HepG2 (cell line): ENCODE measurements around the gene MAP2K7. TPM values are rescaled to one million over a fixed set of nuclear protein-coding genes. Genes with fewer than 3 reads are reported as not detected.

ENCODE experiments used
- ASH2L ChIP-seq: fragments of 300-600, 200-600 bp; sonication (generic); IDR thresholded peaks from 2 replicates; pipeline ENCODE4 v1.7.0; 2017; ENCODE audit warnings: low read depth, mild to moderate bottlenecking, moderate library complexity, mixed read lengths, low read length; ENCODE audit not compliant: insufficient read length
- ATAD3A ChIP-seq: sonication (generic); formaldehyde crosslinking; IDR thresholded peaks from 2 replicates; pipeline ENCODE4 v1.4.0; 2020; ENCODE audit warnings: missing genetic modification reagents
- CEBPZ ChIP-seq: IDR thresholded peaks from 2 replicates; pipeline ENCODE4 v1.6.1; 2012; ENCODE audit warnings: low read length, improper control_type of control experiment
- DRAP1 ChIP-seq: IDR thresholded peaks from 2 replicates; pipeline ENCODE4 v1.6.1; 2016; ENCODE audit warnings: missing genetic modification reagents, missing compliant biosample characterization
- FOXK1 ChIP-seq: sonication (generic); formaldehyde crosslinking; IDR thresholded peaks from 2 replicates; pipeline ENCODE4 v1.4.0; 2020; ENCODE audit warnings: low read depth, missing genetic modification reagents, borderline replicate concordance
- HBP1 ChIP-seq: IDR thresholded peaks from 2 replicates; pipeline ENCODE4 v1.6.1; 2016; ENCODE audit warnings: low read depth, control low read depth
- HES4 ChIP-seq: sonication (generic); formaldehyde crosslinking; IDR thresholded peaks from 2 replicates; pipeline ENCODE4 v1.9.0; 2021; ENCODE audit warnings: mild to moderate bottlenecking, missing genetic modification reagents, borderline replicate concordance
- JUN ChIP-seq: sonication (generic); formaldehyde crosslinking; IDR thresholded peaks from 2 replicates; pipeline ENCODE4 v1.4.0; 2020; ENCODE audit warnings: mild to moderate bottlenecking, missing genetic modification reagents
- KMT2A ChIP-seq: sonication (generic); formaldehyde crosslinking; IDR thresholded peaks from 2 replicates; pipeline ENCODE4 v1.4.0; 2020; ENCODE audit warnings: missing genetic modification reagents
- PPARG ChIP-seq: conservative IDR thresholded peaks from 2 replicates; pipeline ENCODE4 v1.6.1; 2016; ENCODE audit warnings: missing biosample characterization, missing genetic modification reagents
- RXRB ChIP-seq: IDR thresholded peaks from 2 replicates; pipeline ENCODE4 v1.6.1; 2016; ENCODE audit warnings: borderline replicate concordance, missing genetic modification reagents, missing compliant biosample characterization
- SRF ChIP-seq: IDR thresholded peaks from 2 replicates; pipeline ENCODE4 v1.6.1; 2011; ENCODE audit warnings: mild to moderate bottlenecking, low read depth, low read length, moderate library complexity
- TCF7 ChIP-seq: sonication (generic); IDR thresholded peaks from 2 replicates; pipeline ENCODE4 v1.6.1; 2016; ENCODE audit warnings: antibody characterized with exemption, low read depth
- TEAD2 ChIP-seq: sonication (generic); formaldehyde crosslinking; IDR thresholded peaks from 2 replicates; pipeline ENCODE4 v1.9.0; 2021; ENCODE audit warnings: missing genetic modification reagents
- TOPORS ChIP-seq: sonication (generic); formaldehyde crosslinking; IDR thresholded peaks from 2 replicates; pipeline ENCODE4 v1.8.0; 2023; ENCODE audit warnings: mild to moderate bottlenecking, missing genetic modification reagents
- YY1 ChIP-seq: IDR thresholded peaks from 2 replicates; pipeline ENCODE4 v1.6.1; 2011; ENCODE audit warnings: low read length, low read depth, moderate library complexity, mild to moderate bottlenecking; ENCODE audit not compliant: insufficient read depth, insufficient replicate concordance
- ZBTB20 ChIP-seq: sonication (generic); formaldehyde crosslinking; IDR thresholded peaks from 2 replicates; pipeline ENCODE4 v1.8.1; 2023; ENCODE audit warnings: missing genetic modification reagents, low read depth, mild to moderate bottlenecking, borderline replicate concordance
- ZBTB25 ChIP-seq: IDR thresholded peaks from 2 replicates; pipeline ENCODE4 v1.6.1; 2018; ENCODE audit warnings: missing genetic modification reagents
- ZNF207 ChIP-seq: fragments of 450-650 bp; IDR thresholded peaks from 2 replicates; pipeline ENCODE4 v1.6.1; 2016; ENCODE audit warnings: antibody characterized with exemption, borderline replicate concordance
- ZNF431 ChIP-seq: sonication (generic); formaldehyde crosslinking; IDR thresholded peaks from 2 replicates; pipeline ENCODE4 v1.9.0; 2022; ENCODE audit warnings: missing genetic modification reagents, low read depth, mild to moderate bottlenecking, borderline replicate concordance
- ZNF670 ChIP-seq: sonication (generic); formaldehyde crosslinking; IDR thresholded peaks from 2 replicates; pipeline ENCODE4 v1.8.0; 2022; ENCODE audit warnings: mild to moderate bottlenecking, missing genetic modification reagents, borderline replicate concordance
- ZNF782 ChIP-seq: sonication (generic); formaldehyde crosslinking; IDR thresholded peaks from 2 replicates; pipeline ENCODE4 v1.4.0; 2020; ENCODE audit warnings: missing genetic modification reagents, mild to moderate bottlenecking, borderline replicate concordance
- ZSCAN12 ChIP-seq: sonication (generic); formaldehyde crosslinking; IDR thresholded peaks from 2 replicates; pipeline ENCODE4 v1.9.0; 2021; ENCODE audit warnings: mild to moderate bottlenecking, missing genetic modification reagents
- polyA plus RNA-seq, 8 experiments: library from polyadenylated mRNA; depleted of rRNA in 3 of 8; stranded (reverse) in 7 of 8; unstranded in 1 of 8; fragments of >200 nt; fragmentation: Illumina TruSeq in 4 of 8; extraction: Trizol in 4 of 8; gene quantifications; 2 replicates each; pipeline versions ENCODE4 v1.2.1 to v1.2.3, GENCODE V29; 2011 to 2016; ENCODE audit warnings: low read depth in 4 of 8, missing spikeins in 1 of 8, mixed read lengths in 1 of 8; ENCODE audit not compliant: insufficient read depth in 1 of 8
- total RNA-seq, 5 experiments: library from RNA; depleted of rRNA; stranded (reverse); fragments of >200 nt; fragmentation: Illumina TruSeq; extraction: Trizol; gene quantifications; 2 replicates each; pipeline ENCODE4 v1.2.3, GENCODE V29; 2016; ENCODE audit warnings: low read depth in 1 of 5

Gene MAP2K7
- total and polyA plus RNA-seq, 2 of the 13 experiments (the other 11 are each of a cell fraction or from before 2014, with no cell fraction given): 9.0 to 10.8 TPM

- TF ChIP-seq RXRB (peak; percentile 69; the same call in 1 of the 2 replicates), CEBPZ (no peak), DRAP1 (CRISPR knock-in tag) (peak; percentile 86), ZNF207 (no peak), TEAD2 (CRISPR knock-in tag) (no peak), PPARG (peak; percentile 43), ZSCAN12 (CRISPR knock-in tag) (no peak), ZBTB25 (peak; percentile 49; the same call in 1 of the 2 replicates), KMT2A (CRISPR knock-in tag) (peak; percentile 56; the same call in 1 of the 2 replicates), ASH2L (peak; percentile 63), ZNF670 (CRISPR knock-in tag) (peak; percentile 64; the same call in 1 of the 2 replicates), ZBTB20 (no peak), ZNF431 (CRISPR knock-in tag) (peak; percentile 31; the same call in 1 of the 2 replicates), JUN (CRISPR knock-in tag) (no peak), TCF7 (no peak), HES4 (CRISPR knock-in tag) (no peak), TOPORS (CRISPR knock-in tag) (no peak), FOXK1 (CRISPR knock-in tag) (peak; percentile 59; the same call in 1 of the 2 replicates), ZNF782 (CRISPR knock-in tag) (peak; percentile 32; the same call in 1 of the 2 replicates), YY1 (peak; percentile 92), HBP1 (CRISPR knock-in tag) (peak; percentile 19; the same call in 1 of the 2 replicates), SRF (no peak), ATAD3A (peak; percentile 32; the same call in 1 of the 2 replicates)
These were observed at the start of gene MAP2K7 (continued) for GRCh38 chr19:7903244-7904073.
